Neural cell (in vitro differentiated cells): Measurements from ENCODE around the gene TMEM147. TPM values are rescaled to one million over a fixed set of nuclear protein-coding genes. Genes with fewer than 3 reads are reported as not detected.

Experiments
- H2AFZ ChIP-seq: fragments of 200-600, 300-800 bp; sonication (generic), shearing (Covaris generic); 2 replicates; pipeline ENCODE4 v1.6.0; 2014; ENCODE audit warnings: low read depth, mild to moderate bottlenecking, antibody characterized with exemption, low read length, moderate library complexity
- H3F3A ChIP-seq: fragments of 200-600 bp; shearing (Covaris generic); 2 replicates; pipeline ENCODE4 v1.6.1; 2016; ENCODE audit warnings: mild to moderate bottlenecking, moderate library complexity, mixed read lengths, antibody characterized with exemption, low read length; ENCODE audit not compliant: insufficient read depth, poor library complexity, severe bottlenecking
- H3K27ac ChIP-seq: fragments of 200-600, 300-800 bp; sonication (generic), shearing (Covaris generic); 2 replicates; pipeline ENCODE4 v1.5.1; 2014; ENCODE audit warnings: mild to moderate bottlenecking, low read length, moderate library complexity
- H3K27me3 ChIP-seq: fragments of 300-800, 200-600 bp; sonication (generic), shearing (Covaris generic); 2 replicates; pipeline ENCODE4 v1.6.0; 2014; ENCODE audit warnings: mild to moderate bottlenecking, low read depth, low read length, moderate library complexity; ENCODE audit not compliant: insufficient read depth
- H3K36me3 ChIP-seq: fragments of 300-800, 200-600 bp; sonication (generic), shearing (Covaris generic); 2 replicates; pipeline ENCODE4 v1.5.1; 2014; ENCODE audit warnings: mild to moderate bottlenecking, antibody characterized with exemption, low read length, moderate library complexity; ENCODE audit not compliant: insufficient read depth
- H3K4me2 ChIP-seq: fragments of 300-800, 200-600 bp; sonication (generic), shearing (Covaris generic); 2 replicates; pipeline ENCODE4 v1.6.0; 2014; ENCODE audit warnings: mild to moderate bottlenecking, low read length
- H3K4me3 ChIP-seq: fragments of 300-800, 200-600 bp; sonication (generic), shearing (Covaris generic); 2 replicates; pipeline ENCODE4 v1.5.1; 2014; ENCODE audit warnings: mild to moderate bottlenecking, low read length, moderate library complexity
- H3K79me2 ChIP-seq: fragments of 200-600 bp; shearing (Covaris generic); replicated peaks from 2 replicates; pipeline ENCODE4 v1.6.0; 2014; ENCODE audit warnings: mild to moderate bottlenecking, low read length, moderate library complexity; ENCODE audit not compliant: insufficient read depth
- H3K9ac ChIP-seq: fragments of 300-800, 200-600 bp; sonication (generic), shearing (Covaris generic); 2 replicates; pipeline ENCODE4 v1.6.1; 2016; ENCODE audit warnings: mild to moderate bottlenecking, low read length, mixed read lengths
- H3K9me2 ChIP-seq: fragments of 200-600 bp; shearing (Covaris generic); 2 replicates; pipeline ENCODE4 v1.6.1; 2016; ENCODE audit warnings: mild to moderate bottlenecking, low read length, mixed read lengths; ENCODE audit not compliant: insufficient read depth
- H3K9me3 ChIP-seq: fragments of 200-600, 300-800 bp; sonication (generic), shearing (Covaris generic); 2 replicates; pipeline ENCODE4 v1.6.1; 2016; ENCODE audit warnings: mild to moderate bottlenecking, mixed run types, low read length, moderate library complexity, mixed read lengths
- H4K20me1 ChIP-seq: fragments of 200-600 bp; shearing (Covaris generic); 2 replicates; pipeline ENCODE4 v1.6.1; 2016; ENCODE audit warnings: mild to moderate bottlenecking, mixed run types; ENCODE audit not compliant: insufficient read depth
- EZH2 ChIP-seq: fragments of 200-600, 300-800 bp; shearing (Covaris generic), sonication (generic); IDR thresholded peaks from 2 replicates; pipeline ENCODE4 v1.6.1; 2014; ENCODE audit warnings: antibody characterized with exemption, low read length, borderline replicate concordance, mild to moderate bottlenecking; ENCODE audit not compliant: insufficient read depth, poor library complexity, severe bottlenecking
- RAD21 ChIP-seq: fragments of 450-650 bp; conservative IDR thresholded peaks from 2 replicates; pipeline ENCODE4 v1.6.1; 2014; ENCODE audit warnings: antibody characterized with exemption, mild to moderate bottlenecking, moderate library complexity
- polyA plus RNA-seq: library from polyadenylated mRNA; depleted of rRNA; stranded (reverse); fragments of >200 nt; gene quantifications from 2 replicates; pipeline ENCODE4 v1.2.3, GENCODE V29; 2014

TMEM147 gene
- polyA plus RNA-seq, 1 donor from 2014 or later, result 106 TPM

DNA sequence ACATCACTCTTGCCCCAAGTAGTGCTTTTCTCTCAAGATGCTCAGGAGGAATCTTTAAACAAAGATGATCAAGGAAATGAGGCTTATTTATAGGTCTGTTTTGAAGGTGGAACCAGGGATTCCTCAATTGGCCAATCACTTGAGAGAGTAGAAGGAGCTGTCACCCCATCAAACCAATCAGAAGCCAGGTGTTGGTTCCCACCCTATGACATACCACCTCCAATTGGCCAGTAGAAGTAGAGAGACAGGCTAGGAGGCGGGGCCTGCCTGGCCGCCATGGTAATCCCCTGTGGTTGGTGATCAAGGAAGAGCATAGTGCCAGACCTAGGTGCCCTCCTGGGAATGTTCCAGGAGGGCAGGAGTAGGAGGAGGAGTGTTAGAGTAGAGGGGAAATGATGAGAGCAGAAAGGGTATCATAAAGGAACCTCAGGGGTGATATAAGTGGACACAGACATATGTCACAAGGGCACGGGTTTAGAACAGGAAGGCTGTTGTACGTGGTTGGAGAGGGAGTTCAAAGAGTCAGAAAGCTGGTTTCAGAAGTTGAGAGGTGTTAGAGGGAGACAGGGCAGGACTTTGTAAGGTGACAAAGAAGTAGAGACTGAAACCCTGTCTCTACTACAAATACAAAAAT, 51.1 kb downstream of the TMEM147 start:
- no peaks in the 10 kb centered on the region for H3K9me3 ChIP-seq
- TF ChIP-seq RAD21 (no peak), EZH2 (no peak)

More for the DNA sequence above, 51.1 kb downstream of the TMEM147 start:
- Histone ChIP-seq H3K36me3 (no peaks in the 10 kb centered on the region), H2AFZ (no peak overlapping the region), H3K9ac (no peak overlapping the region), H3K79me2 (no peaks in the 10 kb centered on the region), H3K9me2 (no peaks in the 10 kb centered on the region), H3K27me3 (no peaks in the 10 kb centered on the region), H3K27ac (no peak overlapping the region), H3K4me2 (no peak overlapping the region), H3K4me3 (no peak overlapping the region), H3F3A (no peaks in the 10 kb centered on the region), H4K20me1 (no peaks in the 10 kb centered on the region)

Other genes starting within 250 kb of the TMEM147 start
- not detected in 2 replicates for gene CD22, start 216.4 kb upstream of the TMEM147 start, polyA plus RNA-seq
- gene FFAR1, start 197.7 kb upstream of the TMEM147 start, polyA plus RNA-seq, result not detected in 2 replicates
- gene FFAR3, start 187.2 kb upstream of the TMEM147 start, polyA plus RNA-seq, result not detected in 2 replicates
- gene GPR42, start 174.6 kb upstream of the TMEM147 start, polyA plus RNA-seq, result not detected in 2 replicates
- gene FFAR2, start 97.4 kb upstream of the TMEM147 start, polyA plus RNA-seq, result not detected in 2 replicates
- not detected in 2 replicates for gene KRTDAP, start 55.2 kb upstream of the TMEM147 start, polyA plus RNA-seq
- not detected in 2 replicates for gene DMKN, start 32.0 kb upstream of the TMEM147 start, polyA plus RNA-seq
- not detected in 2 replicates for gene SBSN, start 17.3 kb upstream of the TMEM147 start, polyA plus RNA-seq
- gene GAPDHS, start 12.2 kb upstream of the TMEM147 start, polyA plus RNA-seq, result not detected in 2 replicates
- 0.34 TPM in 1 of 2 replicates, not detected in the other for gene ATP4A, start 18.0 kb downstream of the TMEM147 start, polyA plus RNA-seq
- gene PMIS2, start 40.5 kb downstream of the TMEM147 start, polyA plus RNA-seq, result not detected in 2 replicates
- gene HAUS5, start 67.1 kb downstream of the TMEM147 start, polyA plus RNA-seq, result 13.1 and 14.4 TPM in 2 replicates
- gene RBM42, start 83.4 kb downstream of the TMEM147 start, polyA plus RNA-seq, result 58.5 and 73.5 TPM in 2 replicates
- 0.58 TPM in 1 of 2 replicates, not detected in the other for gene ETV2, start 96.1 kb downstream of the TMEM147 start, polyA plus RNA-seq
- gene COX6B1, start 102.7 kb downstream of the TMEM147 start, polyA plus RNA-seq, result 860 and 1,013 TPM in 2 replicates
- gene UPK1A, start 120.9 kb downstream of the TMEM147 start, polyA plus RNA-seq, result 0.26 TPM in 1 of 2 replicates, not detected in the other
- not detected in 2 replicates for gene ZBTB32, start 158.9 kb downstream of the TMEM147 start, polyA plus RNA-seq
- 9.0 and 15.8 TPM in 2 replicates for gene KMT2B, start 172.4 kb downstream of the TMEM147 start, polyA plus RNA-seq
- gene IGFLR1, start 196.8 kb downstream of the TMEM147 start, polyA plus RNA-seq, result 4.6 and 7.2 TPM in 2 replicates
- 54.7 and 57.0 TPM in 2 replicates for gene U2AF1L4, start 199.8 kb downstream of the TMEM147 start, polyA plus RNA-seq
- gene PSENEN, start 200.0 kb downstream of the TMEM147 start, polyA plus RNA-seq, result 46.2 and 46.7 TPM in 2 replicates
- gene LIN37, start 202.9 kb downstream of the TMEM147 start, polyA plus RNA-seq, result 25.7 and 37.2 TPM in 2 replicates
- gene HSPB6, start 211.4 kb downstream of the TMEM147 start, polyA plus RNA-seq, result not detected in 2 replicates
- gene PROSER3, start 212.6 kb downstream of the TMEM147 start, polyA plus RNA-seq, result 1.2 and 1.5 TPM in 2 replicates
- gene ARHGAP33, start 229.9 kb downstream of the TMEM147 start, polyA plus RNA-seq, result 20.5 and 46.0 TPM in 2 replicates